ENCODE data around the gene CACNA1B.
"Not testable (repeated sequence)": the region's sequence is repeated elsewhere in the genome, so short reads cannot be mapped to it uniquely, and the experiment has no call there.

Gene CACNA1B

DNA sequence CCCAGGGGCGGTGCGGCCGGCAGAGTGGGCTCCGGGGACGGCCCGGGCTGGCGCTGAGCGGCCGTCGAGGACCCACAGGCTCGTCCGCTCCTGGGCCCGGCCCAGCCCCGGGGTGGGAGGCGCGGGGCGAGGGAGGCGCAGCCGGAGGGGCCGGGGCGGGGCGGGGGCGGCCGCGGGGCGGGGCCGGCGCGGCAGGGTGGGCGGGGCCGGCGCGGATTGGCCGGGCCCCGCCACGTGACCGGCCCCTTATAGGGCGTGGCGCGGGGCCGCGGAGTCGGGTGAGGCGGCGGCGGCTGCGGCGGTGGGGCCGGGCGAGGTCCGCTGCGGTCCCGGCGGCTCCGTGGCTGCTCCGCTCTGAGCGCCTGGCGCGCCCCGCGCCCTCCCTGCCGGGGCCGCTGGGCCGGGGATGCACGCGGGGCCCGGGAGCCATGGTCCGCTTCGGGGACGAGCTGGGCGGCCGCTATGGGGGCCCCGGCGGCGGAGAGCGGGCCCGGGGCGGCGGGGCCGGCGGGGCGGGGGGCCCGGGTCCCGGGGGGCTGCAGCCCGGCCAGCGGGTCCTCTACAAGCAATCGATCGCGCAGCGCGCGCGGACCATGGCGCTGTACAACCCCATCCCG, at the start of gene CACNA1B:
TSS of gene CACNA1B (plus strand) at position 277 of the 617 bp plus-strand sequence. CDS start at position 429, 152 bp downstream.
- DNase-seq: not testable (repeated sequence)

DNA sequence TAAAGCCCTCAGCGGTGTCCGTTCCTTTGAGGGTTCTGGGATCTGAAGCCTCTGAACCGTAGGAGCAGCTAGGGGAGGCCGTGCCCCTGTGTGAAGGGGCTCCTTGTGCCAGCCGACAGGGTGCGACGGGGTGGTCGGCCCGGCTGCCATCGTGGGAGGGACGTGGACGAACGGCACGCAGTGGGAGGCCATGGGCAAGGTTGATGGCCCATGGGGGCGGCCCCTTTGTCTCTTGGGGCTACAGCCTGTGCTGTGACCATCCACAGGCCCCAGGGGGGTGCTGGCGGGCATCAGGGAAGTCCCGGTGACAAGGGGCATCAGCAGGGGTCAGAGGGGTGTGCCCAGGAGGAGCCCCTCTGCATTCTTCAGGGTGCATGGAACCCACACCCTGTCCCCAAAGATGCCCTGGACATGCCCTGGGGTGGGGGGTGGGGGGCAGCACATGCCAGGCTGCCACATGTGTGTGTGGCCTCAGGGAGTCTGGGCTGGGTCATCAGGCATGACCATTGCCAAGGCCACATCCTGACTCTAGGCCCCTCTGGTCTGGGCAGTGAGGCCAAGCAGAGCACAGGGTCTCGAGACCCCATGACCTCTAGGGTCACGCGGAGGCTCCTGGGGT, 49.6 kb upstream of the CACNA1B start:
- DNase-seq: no peak

- DNase-seq: no peak
These were observed 48.9 kb upstream of the CACNA1B start for GRCh38 chr9:137828527-137829259.

GRCh38 chr9:137829260-137829996, 48.2 kb upstream of the CACNA1B start:
- no peak for DNase-seq

GRCh38 chr9:137832191-137832700, 45.3 kb upstream of the CACNA1B start:
- no peak for DNase-seq

DNA sequence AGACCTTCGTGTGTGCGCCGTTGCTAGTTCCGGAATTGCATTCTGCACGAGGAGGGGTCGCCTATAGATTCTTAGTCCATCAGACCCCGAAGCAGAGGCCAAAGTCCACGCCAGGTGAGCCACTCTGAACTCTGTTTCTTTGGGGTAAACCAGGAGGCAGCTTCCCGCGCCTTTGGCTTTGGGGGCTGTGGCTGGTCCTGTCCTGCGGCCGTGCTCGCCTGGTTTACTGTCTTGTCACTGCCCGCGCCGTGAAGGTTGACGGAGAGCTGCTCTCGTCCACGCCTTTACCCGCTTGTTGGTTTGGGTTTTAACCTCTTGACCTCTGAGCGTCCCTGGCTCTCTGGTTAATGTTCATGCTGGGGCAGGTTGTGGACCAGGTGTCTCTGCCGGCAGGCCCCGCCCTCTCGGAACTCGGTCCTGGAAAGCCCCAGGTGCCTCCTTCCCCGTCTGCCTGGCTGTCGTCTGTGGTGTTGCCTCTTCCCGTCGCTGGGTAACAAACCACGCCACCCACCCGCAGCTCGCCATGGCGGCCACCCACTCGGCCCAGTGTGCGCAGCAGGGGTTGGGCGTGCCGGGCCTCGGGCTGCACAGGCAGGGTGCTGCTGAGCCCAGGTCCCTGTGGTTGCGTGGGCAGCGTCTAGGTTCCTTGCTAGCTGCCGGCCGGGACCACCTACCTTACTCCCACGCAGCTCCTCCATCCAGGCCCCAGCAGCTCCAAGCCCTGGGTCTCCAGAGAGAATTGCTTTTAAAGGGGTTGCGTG, 44.6 kb upstream of the CACNA1B start:
- no peak for DNase-seq

DNA sequence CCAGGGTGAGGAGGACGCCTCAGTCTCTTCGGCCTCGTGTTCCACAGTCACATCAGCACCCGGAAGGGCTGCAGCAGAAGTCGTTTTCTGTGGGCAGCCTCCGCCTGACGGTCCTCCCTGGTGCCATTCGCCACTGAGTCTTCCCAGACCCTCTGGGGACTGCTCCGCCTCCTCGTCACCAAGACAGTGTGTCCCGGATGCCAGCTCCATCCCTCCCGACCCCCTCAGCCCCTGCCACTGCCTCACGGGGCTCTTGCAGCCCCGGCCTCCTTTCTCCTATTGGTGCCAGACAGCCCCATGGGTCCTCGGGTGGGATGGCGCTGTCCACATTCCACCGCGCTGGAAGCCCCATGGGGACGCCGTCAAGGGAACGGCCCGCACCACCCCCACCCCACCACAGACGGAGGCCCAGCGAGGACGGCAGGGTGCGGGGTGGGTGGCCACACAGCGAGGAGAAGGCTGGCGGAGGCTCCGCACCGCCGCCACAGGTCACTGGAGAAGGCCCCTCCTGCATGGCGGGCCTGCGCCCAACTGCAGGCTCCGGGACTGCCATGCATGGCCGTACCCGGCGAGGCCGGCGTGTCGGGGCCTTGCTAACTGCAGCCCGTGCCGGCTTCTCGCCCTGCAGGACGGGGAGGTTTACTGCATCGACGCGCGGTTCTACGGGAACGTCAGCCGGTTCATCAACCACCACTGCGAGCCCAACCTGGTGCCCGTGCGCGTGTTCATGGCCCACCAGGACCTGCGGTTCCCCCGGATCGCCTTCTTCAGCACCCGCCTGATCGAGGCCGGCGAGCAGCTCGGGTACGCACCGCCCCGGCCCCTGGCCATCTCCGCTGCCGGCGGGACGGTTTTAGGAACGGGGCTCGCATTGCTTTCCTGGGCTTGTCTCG, 43.6 kb upstream of the CACNA1B start:
- DNase-seq: no peak

- no peak for DNase-seq
These were observed 42.6 kb upstream of the CACNA1B start for GRCh38 chr9:137834846-137835546.

DNA sequence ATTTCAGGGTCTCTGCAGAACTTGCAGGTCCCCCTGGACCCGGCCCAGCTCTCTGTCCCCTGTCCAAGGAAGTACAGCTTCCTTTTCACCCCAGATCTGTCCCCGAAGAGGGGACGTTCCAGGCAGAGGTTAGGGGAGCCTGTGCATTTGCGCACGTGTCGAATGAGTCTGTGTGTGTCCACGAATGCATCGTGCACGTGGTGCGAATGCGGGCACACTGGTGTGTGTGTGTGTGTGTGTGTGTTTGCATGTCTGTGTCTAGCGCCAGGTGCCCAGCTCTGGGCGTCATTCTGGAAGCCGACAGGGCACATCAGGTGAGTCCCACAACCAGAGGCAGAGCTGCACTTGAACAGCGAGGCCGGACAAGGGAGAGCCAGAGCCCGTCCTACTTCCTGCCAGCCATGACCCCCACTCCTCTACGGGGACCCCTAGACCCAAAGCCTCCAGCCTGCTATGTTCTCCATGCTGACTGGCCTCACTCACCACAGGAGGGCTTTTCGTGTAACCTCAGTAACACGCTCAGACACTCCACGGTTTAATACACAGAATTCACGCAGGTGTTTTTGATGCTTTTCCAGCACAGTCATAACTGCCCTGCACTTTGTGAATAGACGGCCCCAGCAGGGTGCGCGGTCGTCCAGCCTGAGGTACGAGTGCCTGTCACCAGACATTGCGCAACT, 41.3 kb upstream of the CACNA1B start:
- DNase-seq: no peak

DNA sequence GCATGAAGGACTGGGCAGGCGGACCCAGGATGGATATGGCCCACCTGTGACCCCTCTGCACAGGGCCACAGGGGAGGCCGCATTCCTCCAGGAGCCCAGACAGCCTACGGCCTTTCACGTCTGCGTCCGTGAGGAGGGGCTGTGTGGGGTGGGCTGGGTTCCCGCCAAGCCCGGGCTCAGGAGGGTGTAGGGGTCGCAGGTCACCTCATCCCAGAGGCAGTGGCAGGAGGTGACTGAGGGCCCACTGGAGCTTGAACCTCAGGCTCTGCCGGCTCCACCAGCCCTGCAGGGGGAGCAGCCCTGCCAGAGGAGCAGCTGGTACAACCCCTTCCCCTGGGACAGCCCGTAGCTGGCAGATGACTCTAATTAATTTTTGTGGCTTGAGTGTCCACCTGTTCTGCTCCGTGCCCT, 40.7 kb upstream of the CACNA1B start:
- DNase-seq: no peak

DNA sequence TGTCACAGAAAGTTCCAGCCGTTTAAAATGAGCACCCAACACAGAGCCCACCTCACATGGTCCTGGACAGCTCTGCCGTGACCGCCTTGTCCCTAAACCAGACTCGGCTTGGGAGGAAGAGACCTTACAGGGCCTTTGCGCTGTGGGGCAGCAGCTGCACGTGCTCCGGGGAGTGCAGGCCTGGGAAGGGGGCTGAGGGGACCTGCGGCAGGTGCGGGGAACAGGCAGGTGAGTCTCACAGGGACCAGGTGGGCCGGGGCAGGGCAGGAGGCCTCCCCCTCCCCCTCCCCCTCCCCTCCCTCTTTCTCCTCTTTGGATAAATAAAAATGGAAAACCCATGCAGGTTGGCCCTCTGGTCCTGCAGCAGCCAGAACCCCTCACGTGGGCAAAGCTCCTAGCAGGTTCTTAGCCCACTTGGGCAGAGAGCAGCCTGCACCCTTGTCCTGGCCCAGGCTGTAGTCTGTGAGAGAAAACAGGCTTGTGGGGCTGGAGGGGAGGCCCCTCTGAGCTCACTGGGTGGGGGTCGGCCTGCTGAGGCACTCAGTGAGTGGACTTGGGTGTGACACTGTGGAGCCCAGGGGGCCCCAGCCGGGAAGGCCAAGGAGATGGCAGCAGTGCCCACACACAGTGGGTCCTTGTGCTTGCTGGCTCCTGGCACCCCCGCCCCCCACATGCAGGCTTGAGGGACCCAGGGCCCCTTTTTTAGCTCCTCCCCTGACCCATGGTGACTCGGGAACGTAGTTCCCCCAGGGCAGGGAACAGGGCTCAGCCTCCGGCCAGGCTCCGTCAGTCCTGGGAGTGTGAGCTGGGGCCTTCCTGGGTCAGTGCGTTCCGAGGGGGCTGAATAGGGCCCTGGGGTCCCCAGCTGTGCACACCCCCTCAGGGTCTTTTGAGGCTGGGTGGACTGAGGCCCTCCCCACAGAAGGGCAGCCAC, 40.0 kb upstream of the CACNA1B start:
- no peak for DNase-seq

DNA sequence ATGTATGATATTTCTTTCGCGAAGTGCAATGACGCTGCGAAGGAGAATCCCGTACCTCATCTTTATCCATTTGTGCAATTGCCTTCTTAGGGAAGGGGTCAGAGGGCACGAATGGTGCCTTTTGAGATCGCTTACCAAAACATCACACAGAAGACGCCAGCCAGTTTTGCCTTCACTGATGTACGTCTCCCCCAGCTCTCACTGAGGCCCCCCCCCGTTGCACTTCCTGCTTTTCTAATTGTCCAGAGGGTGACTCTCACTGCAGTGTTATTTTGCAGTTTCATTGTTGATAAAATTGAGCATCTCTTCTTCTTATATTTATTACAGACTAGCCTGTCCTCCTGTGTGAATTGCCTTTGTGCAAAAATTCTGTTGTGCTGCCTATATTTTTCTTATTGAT, 39.0 kb upstream of the CACNA1B start:
- DNase-seq: no peak

DNA sequence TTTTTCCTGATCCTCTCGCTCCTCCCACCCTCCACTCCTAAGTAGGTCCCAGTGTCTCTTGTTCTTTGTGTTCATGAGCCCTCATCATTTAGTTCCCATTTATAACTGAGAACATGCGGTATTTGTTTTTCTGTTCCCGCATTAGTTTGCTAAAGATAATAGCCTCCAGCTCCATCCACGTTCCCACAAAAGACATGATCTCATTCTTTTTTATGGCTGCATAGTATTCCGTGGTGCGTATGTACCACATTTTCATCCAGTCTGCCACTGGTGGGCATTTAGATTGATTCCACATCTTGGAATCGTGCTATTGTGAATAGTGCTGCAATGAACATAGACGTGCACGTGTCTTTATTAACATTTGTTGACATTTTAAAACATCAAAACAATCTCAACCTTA, 34.2 kb upstream of the CACNA1B start:
- no peak for DNase-seq

- DNase-seq: no peak
These were observed 25.9 kb upstream of the CACNA1B start for GRCh38 chr9:137851516-137852267.

DNA sequence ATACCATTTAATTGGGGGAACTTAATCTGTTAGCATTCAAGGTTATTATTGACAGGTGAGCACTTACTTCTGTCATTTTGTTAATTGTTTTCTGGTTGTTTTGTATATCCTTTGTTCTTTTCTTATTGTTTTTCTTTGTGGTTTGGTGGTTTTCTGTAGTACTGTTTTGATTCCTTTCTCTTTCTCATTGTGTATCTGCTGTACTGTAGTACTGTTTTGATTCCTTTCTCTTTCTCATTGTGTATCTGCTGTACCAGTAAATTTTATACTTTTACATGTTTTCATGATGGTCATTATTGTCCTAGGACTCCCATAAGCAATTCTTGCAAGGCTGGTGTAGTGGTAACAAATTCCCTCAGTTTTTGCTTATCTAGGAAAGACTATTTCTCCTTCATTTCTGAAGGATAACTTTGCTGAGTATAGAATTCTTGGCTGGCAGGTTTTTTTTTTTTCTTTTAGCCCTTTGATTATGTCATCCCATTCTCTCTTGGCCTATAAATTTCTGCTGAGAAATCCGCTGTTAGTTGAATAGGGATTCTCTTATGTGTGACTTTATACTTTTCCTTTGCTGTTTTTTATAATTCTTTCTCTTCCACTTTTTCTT, 24.1 kb upstream of the CACNA1B start:
- DNase-seq: no peak

GRCh38 chr9:137860361-137860760, 17.2 kb upstream of the CACNA1B start:
- DNase-seq: no peak

DNA sequence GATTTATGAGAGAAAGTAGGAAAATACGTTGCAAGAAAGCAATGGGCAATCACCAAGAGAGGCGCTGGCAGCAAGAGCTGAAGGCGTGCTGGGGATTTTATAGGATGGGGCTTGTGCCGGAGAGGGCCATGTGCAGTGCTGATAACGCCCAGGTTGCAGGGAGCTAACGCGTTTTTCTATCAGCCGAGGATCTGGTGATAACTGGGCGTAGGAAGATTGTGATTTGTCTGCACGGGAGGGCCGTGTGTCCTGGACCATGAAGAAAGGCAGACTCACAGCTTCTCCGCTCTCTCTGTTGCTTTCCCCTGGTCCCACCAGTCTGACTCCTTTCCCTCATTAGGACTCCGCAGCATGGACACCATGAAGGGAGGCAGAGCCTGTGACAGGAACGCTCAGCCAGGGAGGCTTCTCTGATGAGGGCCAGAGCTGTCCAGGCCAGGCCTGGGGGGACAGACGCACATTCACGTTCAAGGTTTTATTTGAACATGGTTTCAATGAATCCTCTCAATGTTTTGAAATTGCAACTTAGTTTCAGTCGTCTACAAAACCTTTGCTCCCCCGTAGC, 11.9 kb upstream of the CACNA1B start:
- DNase-seq: no peak

All from stimulated activated CD4-positive, alpha-beta T cell treated with anti-CD3 and anti-CD28 coated beads, Interleukin-2, amount 100 ng/mL, for 48 hours (primary cell).